Measurements from ENCODE around the gene SRM.
"Not testable (repeated sequence)": the region's sequence is repeated elsewhere in the genome, so short reads cannot be mapped to it uniquely, and the experiment has no call there.

Gene SRM

DNA sequence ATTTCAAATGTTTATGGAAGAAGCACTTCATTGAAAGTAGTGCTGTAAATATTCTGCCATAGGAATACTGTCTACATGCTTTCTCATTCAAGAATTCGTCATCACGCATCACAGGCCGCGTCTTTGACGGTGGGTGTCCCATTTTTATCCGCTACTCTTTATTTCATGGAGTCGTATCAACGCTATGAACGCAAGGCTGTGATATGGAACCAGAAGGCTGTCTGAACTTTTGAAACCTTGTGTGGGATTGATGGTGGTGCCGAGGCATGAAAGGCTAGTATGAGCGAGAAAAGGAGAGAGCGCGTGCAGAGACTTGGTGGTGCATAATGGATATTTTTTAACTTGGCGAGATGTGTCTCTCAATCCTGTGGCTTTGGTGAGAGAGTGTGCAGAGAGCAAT lies 36.6 kb downstream of the SRM start:
- FAIRE-seq (no peak), DNase-seq (ENCODE audit: low spot score) (no peak)

GRCh38 chr1:11019971-11020370 lies 39.8 kb downstream of the SRM start:
- FAIRE-seq (no peak), DNase-seq (ENCODE audit: low spot score) (no peak)

DNA sequence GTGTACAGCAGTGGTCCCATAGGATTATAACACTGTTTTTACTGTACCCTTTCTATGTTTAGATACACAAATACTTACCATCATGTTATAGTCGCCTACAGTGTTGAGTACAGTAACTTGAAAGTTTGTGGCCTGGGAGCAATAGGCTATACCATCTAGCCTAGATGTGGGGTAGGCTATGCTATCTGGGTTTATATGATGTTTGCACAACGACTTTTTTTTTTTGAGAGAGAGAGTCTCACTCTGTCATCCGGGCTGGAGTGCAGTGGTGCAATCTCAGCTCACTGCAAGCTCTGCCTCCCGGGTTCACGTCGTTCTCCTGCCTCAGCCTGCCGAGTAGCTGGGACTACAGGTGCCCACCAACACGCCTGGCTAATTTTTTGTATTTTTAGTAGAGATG lies 40.5 kb downstream of the SRM start:
- not testable (repeated sequence) for FAIRE-seq; DNase-seq (ENCODE audit: low spot score)

DNA sequence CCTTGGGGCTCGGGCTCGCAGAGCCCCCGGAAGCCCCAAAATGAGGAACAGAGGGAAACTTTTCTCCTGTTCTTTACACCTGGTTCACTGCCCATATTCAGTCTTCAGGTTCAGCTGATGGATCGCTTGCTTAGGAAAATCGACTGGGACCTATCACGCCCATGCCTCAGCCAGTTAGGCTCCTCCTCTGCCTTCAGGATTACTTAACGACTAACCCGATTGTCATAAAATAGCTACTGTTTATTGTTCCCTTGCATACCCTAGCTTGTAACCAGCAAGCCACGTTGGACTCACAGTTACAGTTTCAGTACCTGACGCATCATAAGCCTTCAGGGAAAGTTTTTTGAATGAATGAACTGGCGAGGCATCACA lies 46.7 kb downstream of the SRM start:
- FAIRE-seq = no peak
- DNase-seq (ENCODE audit: low spot score) = peak; percentile 14

GRCh38 chr1:11012260-11013159 lies 47.3 kb downstream of the SRM start, which contains the start of gene TARDBP:
TSS of gene TARDBP (plus strand) at chr1:11012654. CDS start at chr1:11013728, 1,074 bp downstream.
- DNase-seq (ENCODE audit: low spot score) = peak; percentile 80
- no peak for FAIRE-seq
